AG04450 (cell line): Measurements from ENCODE around the gene VRK2. TPM values are rescaled to one million over a fixed set of nuclear protein-coding genes. Genes with fewer than 3 reads are reported as not detected.

Source experiments
- CTCF ChIA-PET: fragments of 300-600, 350-600 bp; formaldehyde crosslinking; extraction: SDS; loops from one replicate; lab custom pipeline; 2022; ENCODE audit warnings: antibody characterized with exemption, inconsistent platforms; lab: Charles Lee
- POLR2A ChIA-PET: fragments of 350-600 bp; formaldehyde crosslinking; extraction: SDS; loops from one replicate; lab custom pipeline; 2021; ENCODE audit warnings: antibody characterized with exemption, inconsistent platforms; lab: Yijun Ruan, JAX
- DNase-seq: peaks from one replicate; pipeline ENCODE4 v3.0.0-alpha.2; 2011; ENCODE audit warnings: low read depth, low spot score
- H3K27ac ChIP-seq: one replicate; pipeline ENCODE4 v1.5.1; 2012; ENCODE audit warnings: low read depth, low read length, control low read depth
- H3K27me3 ChIP-seq: one replicate; pipeline ENCODE4 v1.6.0; 2012; ENCODE audit warnings: low read length; ENCODE audit not compliant: control insufficient read depth, insufficient read depth
- H3K4me3 ChIP-seq: 2 replicates; pipeline ENCODE4 v1.5.1; 2011; ENCODE audit warnings: mild to moderate bottlenecking, low read depth, low read length, control low read depth
- H3K9me3 ChIP-seq: 2 replicates; pipeline ENCODE4 v1.5.1; 2012; ENCODE audit warnings: low read length; ENCODE audit not compliant: control insufficient read depth, insufficient read depth
- polyA plus RNA-seq: library from polyadenylated mRNA; depleted of rRNA; stranded (reverse); fragments of >200 nt; gene quantifications from 2 replicates; pipeline ENCODE4 v1.2.3, GENCODE V29; 2011
- TF ChIP-seq, protein P1 (sequence below): IDR thresholded peaks from 2 replicates; pipeline ENCODE4 v1.5.1; 2011; ENCODE audit warnings: low read depth, low read length, control low read depth, inconsistent platforms

The VRK2 gene
- polyA plus RNA-seq, 1 experiment, result 19.4 TPM

DNA sequence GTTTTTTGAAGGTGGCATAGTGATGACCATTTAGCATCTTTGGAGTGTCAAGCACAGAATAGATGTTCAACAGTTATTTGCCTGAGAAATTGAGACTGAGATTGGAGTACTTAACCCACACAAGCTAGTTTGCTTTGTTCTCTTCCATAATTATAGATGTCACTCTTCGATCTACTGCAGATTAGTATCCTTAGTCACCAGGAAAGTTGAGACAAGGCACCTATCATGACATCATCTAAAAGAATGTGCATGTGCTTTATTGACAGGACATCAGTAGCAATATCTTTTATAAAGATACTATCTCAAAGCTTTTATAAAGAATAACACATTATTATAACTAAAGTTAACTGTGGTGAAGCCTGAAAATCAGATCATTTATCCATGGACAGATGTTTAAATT lies 6.4 kb downstream of the VRK2 start:
- H3K9me3 ChIP-seq, result no peaks in the 10 kb centered on the region
- POLR2A ChIA-PET, result no interaction called here
- no peak for DNase-seq
- CTCF ChIA-PET, result no interaction called here
- no peak overlapping the region for H3K27ac ChIP-seq
- TF ChIP-seq, protein P1, sequence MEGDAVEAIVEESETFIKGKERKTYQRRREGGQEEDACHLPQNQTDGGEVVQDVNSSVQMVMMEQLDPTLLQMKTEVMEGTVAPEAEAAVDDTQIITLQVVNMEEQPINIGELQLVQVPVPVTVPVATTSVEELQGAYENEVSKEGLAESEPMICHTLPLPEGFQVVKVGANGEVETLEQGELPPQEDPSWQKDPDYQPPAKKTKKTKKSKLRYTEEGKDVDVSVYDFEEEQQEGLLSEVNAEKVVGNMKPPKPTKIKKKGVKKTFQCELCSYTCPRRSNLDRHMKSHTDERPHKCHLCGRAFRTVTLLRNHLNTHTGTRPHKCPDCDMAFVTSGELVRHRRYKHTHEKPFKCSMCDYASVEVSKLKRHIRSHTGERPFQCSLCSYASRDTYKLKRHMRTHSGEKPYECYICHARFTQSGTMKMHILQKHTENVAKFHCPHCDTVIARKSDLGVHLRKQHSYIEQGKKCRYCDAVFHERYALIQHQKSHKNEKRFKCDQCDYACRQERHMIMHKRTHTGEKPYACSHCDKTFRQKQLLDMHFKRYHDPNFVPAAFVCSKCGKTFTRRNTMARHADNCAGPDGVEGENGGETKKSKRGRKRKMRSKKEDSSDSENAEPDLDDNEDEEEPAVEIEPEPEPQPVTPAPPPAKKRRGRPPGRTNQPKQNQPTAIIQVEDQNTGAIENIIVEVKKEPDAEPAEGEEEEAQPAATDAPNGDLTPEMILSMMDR, result no peak
- no peak overlapping the region for H3K4me3 ChIP-seq
- H3K27me3 ChIP-seq, result no peaks in the 10 kb centered on the region

DNA sequence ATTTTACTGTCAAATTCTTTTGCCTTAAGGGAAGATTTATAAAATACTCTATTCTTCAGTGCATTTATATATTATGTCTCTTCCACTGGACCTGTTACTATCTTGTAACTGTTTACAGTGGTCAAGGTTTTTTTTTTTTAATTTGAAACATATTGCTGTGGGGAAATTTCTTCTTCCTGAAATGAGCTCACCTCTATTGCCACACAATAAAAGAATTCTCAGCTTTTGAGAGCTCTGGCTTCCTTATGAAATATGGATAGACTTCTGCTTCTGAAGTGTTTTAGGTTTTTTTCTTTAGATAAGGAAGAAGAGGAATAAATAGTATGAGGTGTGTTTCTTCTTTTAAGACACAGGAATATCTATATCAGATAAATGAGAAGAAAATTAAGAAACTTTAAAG lies 7.7 kb downstream of the VRK2 start:
- Histone ChIP-seq H3K27me3 (no peaks in the 10 kb centered on the region), H3K9me3 (no peaks in the 10 kb centered on the region), H3K27ac (no peak overlapping the region), H3K4me3 (no peak overlapping the region)
- ChIA-PET CTCF (no interaction called here), POLR2A (no interaction called here)
- DNase-seq, result no peak
- TF ChIP-seq, protein P1, result no peak

- TF ChIP-seq, protein P1, result no peak
- ChIA-PET POLR2A (no interaction called here), CTCF (no interaction called here)
- no peak overlapping the region for H3K4me3 ChIP-seq
- H3K9me3 ChIP-seq, result no peaks in the 10 kb centered on the region
- no peak for DNase-seq
- H3K27ac ChIP-seq, result no peak overlapping the region
- H3K27me3 ChIP-seq, result no peaks in the 10 kb centered on the region
These were observed 8.6 kb downstream of the VRK2 start for GRCh38 chr2:58055033-58055786.

GRCh38 chr2:58056192-58056916 lies 9.7 kb downstream of the VRK2 start:
- POLR2A ChIA-PET, result no interaction called here

More at GRCh38 chr2:58056192-58056916, 9.7 kb downstream of the VRK2 start:
- DNase-seq, result no peak
- no peaks in the 10 kb centered on the region for H3K27me3 ChIP-seq
- H3K9me3 ChIP-seq, result no peaks in the 10 kb centered on the region
- CTCF ChIA-PET, result no interaction called here
- TF ChIP-seq, protein P1, result no peak
- H3K4me3 ChIP-seq, result no peak overlapping the region
- no peak overlapping the region for H3K27ac ChIP-seq
